ENCODE measurements around the gene EIF3C. TPM values are rescaled to one million over a fixed set of nuclear protein-coding genes. Genes with fewer than 3 reads are reported as not detected.
"Not testable (repeated sequence)": the region's sequence is repeated elsewhere in the genome, so short reads cannot be mapped to it uniquely, and the experiment has no call there.

EIF3C gene
- total RNA-seq, 1 experiment from 2014 or later: 797 TPM

DNA sequence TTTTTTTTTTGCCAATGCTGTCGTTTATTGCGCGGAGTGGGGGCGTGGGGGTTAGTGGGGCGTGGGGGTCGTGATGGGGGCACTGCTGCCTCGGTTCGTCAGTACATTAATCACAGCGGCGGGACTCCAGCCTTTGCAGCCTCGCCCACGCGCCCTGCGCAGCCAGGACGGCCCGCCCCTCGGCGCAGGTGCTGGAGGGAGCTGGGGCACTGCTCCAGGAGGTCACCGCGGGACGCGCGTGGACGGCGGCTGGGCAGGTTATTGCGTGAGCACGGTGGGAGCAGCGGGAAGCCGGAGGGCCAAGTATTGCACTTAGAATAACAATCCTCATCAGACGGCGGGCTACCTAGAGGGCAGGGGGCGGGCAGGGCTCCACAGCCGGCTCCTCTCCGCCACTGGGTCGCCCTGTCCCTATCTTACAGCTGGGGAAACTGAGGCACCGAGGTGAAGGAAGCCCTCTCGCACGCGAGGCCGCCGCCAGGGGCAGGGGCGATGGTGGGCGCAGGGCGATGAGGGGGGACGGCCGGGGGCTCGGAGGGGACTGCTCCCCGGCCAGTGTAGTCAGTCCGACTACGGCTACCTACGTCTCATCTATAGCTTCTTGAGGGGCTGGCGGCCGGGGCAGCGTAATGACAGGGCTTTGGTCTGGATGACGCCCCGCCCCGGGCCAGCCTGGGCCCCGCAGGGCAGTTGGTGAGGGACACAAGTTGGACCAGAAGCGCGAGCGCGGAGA is 35.5 kb downstream of the EIF3C start:
- DNase-seq (ENCODE audit: low spot score); in situ Hi-C loops (cut with HindIII; ENCODE audit: low sequenced_read_pairs): not testable (repeated sequence)

DNA sequence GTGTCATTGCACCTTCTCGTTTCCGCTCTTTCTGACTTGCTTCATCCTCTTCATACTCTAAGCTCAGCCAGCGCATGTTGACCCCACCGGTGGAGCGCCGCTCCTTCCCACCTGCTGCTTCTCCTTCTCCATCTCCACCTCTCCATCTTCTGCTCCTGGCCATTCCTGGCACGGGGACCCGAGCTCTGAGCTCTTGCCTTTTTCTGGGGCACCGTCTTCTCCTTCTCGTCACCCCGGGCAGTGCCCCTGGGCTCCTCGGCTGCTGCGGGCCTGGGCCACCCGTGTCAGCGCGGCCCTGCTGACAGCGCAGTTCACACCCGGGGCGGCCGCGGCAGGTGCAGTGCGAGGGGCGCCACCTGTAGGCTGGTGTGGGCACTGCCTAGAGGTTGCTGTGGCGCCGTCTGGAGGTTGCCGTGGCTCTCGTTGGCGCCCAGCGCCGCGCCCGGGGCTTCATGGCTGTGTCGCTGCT is 38.8 kb downstream of the EIF3C start:
- DNase-seq (ENCODE audit: low spot score); in situ Hi-C loops (cut with HindIII; ENCODE audit: low sequenced_read_pairs): not testable (repeated sequence)

DNA sequence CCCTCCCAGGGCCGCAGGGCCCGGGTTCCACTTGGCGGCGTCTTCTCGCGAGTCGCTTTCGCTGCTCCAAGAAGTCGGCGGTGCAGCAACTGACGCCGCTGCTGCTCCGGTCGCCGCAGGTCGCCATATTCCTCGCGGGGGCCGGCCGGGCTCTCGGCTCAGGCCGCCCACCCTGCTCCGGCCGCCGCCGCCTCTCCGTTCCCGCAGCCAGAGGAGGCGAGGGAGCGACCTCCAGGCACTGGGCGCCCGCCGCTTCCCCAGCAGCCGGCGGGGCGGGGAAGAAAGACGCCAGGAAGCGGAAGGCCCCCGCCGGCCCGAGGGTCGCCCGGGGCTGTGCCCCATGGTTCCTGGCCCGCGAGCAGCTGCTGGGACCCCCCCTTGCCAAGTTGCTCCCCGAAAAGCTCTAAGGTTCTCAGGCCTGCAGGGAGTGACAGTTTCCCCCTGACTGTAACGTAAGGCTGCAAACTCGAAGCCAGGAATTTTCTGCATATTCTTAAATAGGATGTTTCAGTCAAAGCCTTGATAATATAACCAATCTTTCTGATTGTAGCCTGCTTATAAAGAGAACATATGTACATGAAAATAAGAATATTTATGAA is 39.3 kb downstream of the EIF3C start:
- DNase-seq (ENCODE audit: low spot score); in situ Hi-C loops (cut with HindIII; ENCODE audit: low sequenced_read_pairs): not testable (repeated sequence)

DNA sequence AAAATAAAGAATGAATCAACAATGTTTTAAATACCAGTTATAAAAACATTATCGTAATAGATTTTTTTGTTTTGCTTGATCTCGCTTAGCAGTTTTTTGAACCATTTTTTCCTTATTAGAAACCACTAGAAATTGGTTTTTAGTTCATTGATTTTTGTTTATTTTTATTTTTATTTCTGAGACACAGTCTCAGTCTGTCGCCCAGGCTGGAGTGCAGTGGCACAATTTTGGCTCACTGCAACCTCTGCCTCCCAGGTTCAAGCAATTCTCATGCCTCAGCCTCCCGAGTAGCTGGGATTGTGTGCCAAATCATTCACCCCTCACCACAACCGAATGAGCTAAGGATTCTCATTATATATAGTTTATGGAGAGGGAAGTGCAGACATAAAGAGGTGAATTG is 40.2 kb downstream of the EIF3C start, which contains the start of gene NPIPB9:
Gene NPIPB9 (plus strand): TSS at position 301 of the 400 bp plus-strand sequence.
- in situ Hi-C loops (cut with HindIII; ENCODE audit: low sequenced_read_pairs): not testable (repeated sequence)

DNA sequence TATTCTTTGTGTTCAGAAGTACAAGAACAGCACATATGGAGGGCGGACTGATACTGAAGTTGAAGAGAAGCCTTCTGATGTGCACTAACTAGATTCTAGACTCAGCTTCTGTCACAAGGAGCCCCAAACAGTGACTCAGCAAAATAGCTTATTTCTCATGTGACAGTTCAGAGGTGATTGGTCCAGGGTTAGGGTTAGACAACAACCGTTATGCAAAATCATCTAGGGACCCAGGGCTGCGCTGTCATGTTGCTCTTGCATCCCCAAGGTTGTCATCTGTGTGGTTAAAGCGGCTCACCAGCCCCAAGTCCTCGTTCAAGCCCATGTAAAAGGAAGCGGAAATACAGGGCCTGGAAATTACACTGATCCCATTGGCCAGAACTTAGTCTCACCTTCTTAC is 70.4 kb downstream of the EIF3C start:
- in situ Hi-C loops (cut with HindIII; ENCODE audit: low sequenced_read_pairs); DNase-seq (ENCODE audit: low spot score): not testable (repeated sequence)

More for the DNA sequence above, 40.2 kb downstream of the EIF3C start, which contains the start of gene NPIPB9:
- DNase-seq (ENCODE audit: low spot score): not testable (repeated sequence)

DNA sequence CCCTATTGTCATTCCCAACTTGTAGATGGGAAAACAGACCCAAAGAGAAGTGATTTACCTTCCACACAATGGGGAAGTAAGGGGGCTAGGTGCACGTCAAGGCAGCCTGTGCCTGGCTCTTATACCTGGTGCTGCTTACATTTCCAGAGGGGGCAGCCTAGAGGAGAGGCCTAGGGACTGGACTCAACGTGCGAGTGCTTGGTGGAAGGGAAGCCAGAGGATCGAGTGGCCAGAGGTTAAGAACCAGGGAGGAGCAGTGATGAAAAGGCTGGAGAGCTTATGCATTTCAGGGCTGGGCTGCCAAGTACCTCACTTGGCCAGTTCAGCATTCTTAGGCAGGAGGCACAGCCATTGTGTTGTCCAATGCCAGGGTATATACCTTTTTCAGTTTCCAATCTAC is 71.1 kb downstream of the EIF3C start:
- in situ Hi-C loops (cut with HindIII; ENCODE audit: low sequenced_read_pairs); DNase-seq (ENCODE audit: low spot score): not testable (repeated sequence)

Other genes starting within 250 kb of the EIF3C start
- not detected in 2 replicates for gene NPIPB7, start 239.1 kb upstream of the EIF3C start, total RNA-seq (2014; rRNA removed; shearing (Covaris generic))
- gene CLN3, start 219.4 kb upstream of the EIF3C start, total RNA-seq (2014; rRNA removed; shearing (Covaris generic)): 50.2 and 62.7 TPM in 2 replicates
- 0.10 and 0.18 TPM in 2 replicates for gene APOBR, start 216.8 kb upstream of the EIF3C start, total RNA-seq (2014; rRNA removed; shearing (Covaris generic))
- gene IL27, start 204.6 kb upstream of the EIF3C start, total RNA-seq (2014; rRNA removed; shearing (Covaris generic)): not detected in 2 replicates
- gene NUPR1, start 172.5 kb upstream of the EIF3C start, total RNA-seq (2014; rRNA removed; shearing (Covaris generic)): 113 and 153 TPM in 2 replicates
- gene SGF29, start 157.5 kb upstream of the EIF3C start, total RNA-seq (2014; rRNA removed; shearing (Covaris generic)): 14.6 and 19.3 TPM in 2 replicates
- gene SULT1A2, start 114.4 kb upstream of the EIF3C start, total RNA-seq (2014; rRNA removed; shearing (Covaris generic)): 0.98 TPM in 1 of 2 replicates, not detected in the other
- 32.2 and 38.8 TPM in 2 replicates for gene SULT1A1, start 101.4 kb upstream of the EIF3C start, total RNA-seq (2014; rRNA removed; shearing (Covaris generic))
- gene NPIPB8, start 73.4 kb upstream of the EIF3C start, total RNA-seq (2014; rRNA removed; shearing (Covaris generic)): not detected in 2 replicates
- 0.41 TPM in 1 of 2 replicates, not detected in the other for gene NPIPB9, start 40.3 kb downstream of the EIF3C start, total RNA-seq (2014; rRNA removed; shearing (Covaris generic))
- 44.6 and 55.1 TPM in 2 replicates for gene ATXN2L, start 111.5 kb downstream of the EIF3C start, total RNA-seq (2014; rRNA removed; shearing (Covaris generic))
- gene TUFM, start 134.9 kb downstream of the EIF3C start, total RNA-seq (2014; rRNA removed; shearing (Covaris generic)): 98.3 and 136 TPM in 2 replicates
- 26.0 and 30.9 TPM in 2 replicates for gene SH2B1, start 152.4 kb downstream of the EIF3C start, total RNA-seq (2014; rRNA removed; shearing (Covaris generic))
- gene ATP2A1, start 167.0 kb downstream of the EIF3C start, total RNA-seq (2014; rRNA removed; shearing (Covaris generic)): 7.8 and 11.1 TPM in 2 replicates
- gene RABEP2, start 213.8 kb downstream of the EIF3C start, total RNA-seq (2014; rRNA removed; shearing (Covaris generic)): 22.6 and 34.6 TPM in 2 replicates
- gene CD19, start 220.5 kb downstream of the EIF3C start, total RNA-seq (2014; rRNA removed; shearing (Covaris generic)): 0.10 TPM in 1 of 2 replicates, not detected in the other
- gene NFATC2IP, start 239.5 kb downstream of the EIF3C start, total RNA-seq (2014; rRNA removed; shearing (Covaris generic)): 22.4 and 27.4 TPM in 2 replicates

Measured in G401 (cell line).